Activated T-cell treated with anti-CD3 and anti-CD28 coated beads, Interleukin-2, amount 50 U/mL, for 24 hours (primary cell): ENCODE data around the gene FSTL3.
"Not testable (repeated sequence)": the region's sequence is repeated elsewhere in the genome, so short reads cannot be mapped to it uniquely, and the experiment has no call there.

ENCODE experiments used
- DNase-seq: peaks from one replicate; pipeline ENCODE4 v3.0.0-alpha.2; 2020
- H3K27ac Mint-ChIP-seq: 2 replicates; pipeline ENCODE4 v1.8.0; 2020; ENCODE audit warnings: mild to moderate bottlenecking, mixed read lengths
- H3K27me3 Mint-ChIP-seq: 2 replicates; pipeline ENCODE4 v1.8.0; 2020; ENCODE audit warnings: mixed read lengths
- H3K36me3 Mint-ChIP-seq: 2 replicates; pipeline ENCODE4 v1.8.0; 2020; ENCODE audit warnings: low read depth, mixed read lengths
- H3K4me1 Mint-ChIP-seq: 2 replicates; pipeline ENCODE4 v1.8.0; 2020; ENCODE audit warnings: low read depth, mixed read lengths
- H3K4me3 Mint-ChIP-seq: 2 replicates; pipeline ENCODE4 v1.8.0; 2020; ENCODE audit warnings: mild to moderate bottlenecking, moderate library complexity, mixed read lengths
- H3K9me3 Mint-ChIP-seq: 2 replicates; pipeline ENCODE4 v1.8.0; 2020; ENCODE audit warnings: mixed read lengths

FSTL3 gene

DNA sequence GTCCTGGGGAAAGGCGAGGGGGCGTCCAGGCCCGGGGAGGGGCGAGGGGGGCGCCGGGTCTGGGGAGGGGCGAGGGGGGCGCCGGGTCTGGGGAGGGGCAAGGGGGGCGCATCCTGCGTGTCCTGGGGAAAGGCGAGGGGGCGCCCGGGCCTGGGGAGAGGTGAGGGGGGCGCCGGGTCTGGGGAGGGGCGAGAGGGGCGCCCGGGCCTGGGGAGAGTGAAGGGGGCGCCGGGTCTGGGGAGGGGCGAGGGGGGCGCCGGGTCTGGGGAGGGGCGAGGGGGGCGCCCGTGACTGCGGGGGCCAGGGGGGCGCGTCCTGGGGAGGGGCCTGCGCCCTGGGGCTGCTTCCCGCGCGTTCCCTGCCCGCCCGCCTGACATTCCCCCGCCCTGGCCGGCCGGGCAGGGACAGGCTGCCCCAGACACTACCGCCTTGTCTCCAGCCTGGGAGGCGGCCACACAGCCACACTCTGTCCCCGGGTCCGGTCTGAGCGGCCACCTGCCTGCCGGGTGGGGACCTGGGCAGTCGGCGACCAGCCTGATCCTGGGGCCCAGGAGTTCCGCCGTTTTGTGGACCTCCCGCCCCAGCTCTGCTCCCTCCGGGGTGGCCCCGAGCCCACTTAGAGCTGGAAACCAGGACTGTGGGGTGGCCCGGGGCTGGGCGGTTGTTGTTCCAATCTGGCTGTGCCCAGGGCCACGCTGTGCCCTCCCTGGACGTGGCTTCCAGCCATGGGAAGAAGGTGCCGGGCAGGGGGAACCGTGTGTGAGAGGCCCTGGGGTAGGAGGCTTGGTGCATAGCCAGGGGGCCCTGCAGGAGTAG is 44.4 kb downstream of the FSTL3 start:
- H3K36me3 Mint-ChIP-seq: no peaks in the 10 kb centered on the region
- H3K27ac Mint-ChIP-seq: no peak overlapping the region
- H3K4me3 Mint-ChIP-seq: no peak overlapping the region
- H3K4me1 Mint-ChIP-seq: no peaks in the 10 kb centered on the region
- H3K27me3 Mint-ChIP-seq: peaks cover 44% of the 10 kb centered on the region
- no peak for DNase-seq
- peaks cover 4% of the 10 kb centered on the region for H3K9me3 Mint-ChIP-seq

DNA sequence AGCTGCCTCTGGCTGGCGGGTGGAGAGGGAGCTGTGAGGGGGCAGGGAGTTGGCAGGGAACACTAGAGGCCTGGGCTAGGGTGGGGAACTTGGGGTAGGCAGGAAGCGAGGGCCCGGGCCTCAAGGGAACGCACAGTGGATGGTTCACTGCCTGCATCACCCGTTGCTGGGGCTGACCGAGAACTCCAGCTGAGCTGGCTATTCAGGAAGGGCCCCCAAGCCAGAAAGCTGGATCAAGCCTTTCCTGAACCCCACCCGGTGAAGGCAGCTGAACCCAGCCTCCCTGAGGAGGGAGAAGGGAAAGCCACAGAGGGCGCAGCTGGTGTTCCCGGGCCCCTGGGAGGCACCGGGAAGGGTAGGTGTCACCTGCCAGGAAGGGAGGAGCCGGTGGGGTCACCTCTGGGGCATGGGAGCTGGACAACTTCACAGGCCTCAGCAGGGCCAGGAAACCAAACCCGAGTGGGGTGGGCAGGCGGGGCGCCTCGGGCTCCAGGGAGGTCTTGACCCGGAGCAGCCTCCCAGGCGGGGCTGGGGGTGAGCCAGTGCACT is 46.4 kb downstream of the FSTL3 start:
- Mint-ChIP-seq H3K27ac (no peak overlapping the region), H3K36me3 (no peaks in the 10 kb centered on the region), H3K4me1 (no peaks in the 10 kb centered on the region), H3K4me3 (no peak overlapping the region), H3K27me3 (peaks cover 37% of the 10 kb centered on the region), H3K9me3 (no peaks in the 10 kb centered on the region)
- no peak for DNase-seq

DNA sequence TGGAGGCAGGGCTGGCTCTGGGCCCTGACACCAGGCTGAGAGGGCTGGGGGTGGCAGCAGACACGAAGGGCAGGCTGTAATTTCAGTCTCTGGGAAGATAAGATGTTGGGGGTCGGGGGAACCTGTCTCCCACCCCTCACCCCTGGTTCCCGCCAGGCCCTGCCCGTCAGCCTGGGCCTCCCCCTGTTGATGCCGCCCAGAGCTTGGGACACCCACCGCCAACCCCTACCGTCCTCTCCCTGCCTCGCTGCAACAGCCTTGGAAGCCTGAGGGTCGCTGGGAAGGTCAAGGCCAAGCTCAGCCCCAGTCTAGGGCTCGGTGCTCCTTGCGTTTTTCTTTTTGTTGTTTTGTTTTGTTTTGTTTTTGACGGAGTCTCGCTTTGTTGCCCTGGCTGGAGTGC is 47.1 kb downstream of the FSTL3 start:
- Mint-ChIP-seq H3K4me1 (no peaks in the 10 kb centered on the region), H3K36me3 (no peaks in the 10 kb centered on the region), H3K4me3 (no peak overlapping the region), H3K9me3 (no peaks in the 10 kb centered on the region), H3K27ac (no peak overlapping the region), H3K27me3 (peaks cover 31% of the 10 kb centered on the region)
- no peak for DNase-seq

DNA sequence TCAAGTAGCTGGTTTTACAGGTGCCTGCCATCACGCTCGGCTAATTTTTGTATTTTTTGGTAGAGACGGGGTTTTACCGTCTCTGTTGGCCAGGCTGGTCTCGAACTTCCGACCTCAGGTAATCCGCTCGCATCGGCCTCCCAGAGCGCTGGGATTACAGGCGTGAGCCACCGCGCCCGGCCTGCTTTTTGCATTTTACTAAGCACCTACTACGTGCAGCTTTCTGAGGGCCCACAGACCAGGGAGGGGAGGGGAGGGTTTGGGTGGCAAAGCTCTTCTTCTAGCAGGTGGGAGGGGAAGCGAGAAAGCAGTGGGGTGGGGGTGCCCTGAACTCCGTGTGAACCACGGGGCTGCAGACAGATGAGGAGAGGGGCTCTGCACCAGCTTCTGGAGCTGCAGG is 47.5 kb downstream of the FSTL3 start:
- no peaks in the 10 kb centered on the region for H3K4me1 Mint-ChIP-seq
- DNase-seq: no peak
- peaks cover 26% of the 10 kb centered on the region for H3K27me3 Mint-ChIP-seq
- H3K27ac Mint-ChIP-seq: no peak overlapping the region
- H3K4me3 Mint-ChIP-seq: no peak overlapping the region
- H3K9me3 Mint-ChIP-seq: no peaks in the 10 kb centered on the region
- H3K36me3 Mint-ChIP-seq: no peaks in the 10 kb centered on the region

DNA sequence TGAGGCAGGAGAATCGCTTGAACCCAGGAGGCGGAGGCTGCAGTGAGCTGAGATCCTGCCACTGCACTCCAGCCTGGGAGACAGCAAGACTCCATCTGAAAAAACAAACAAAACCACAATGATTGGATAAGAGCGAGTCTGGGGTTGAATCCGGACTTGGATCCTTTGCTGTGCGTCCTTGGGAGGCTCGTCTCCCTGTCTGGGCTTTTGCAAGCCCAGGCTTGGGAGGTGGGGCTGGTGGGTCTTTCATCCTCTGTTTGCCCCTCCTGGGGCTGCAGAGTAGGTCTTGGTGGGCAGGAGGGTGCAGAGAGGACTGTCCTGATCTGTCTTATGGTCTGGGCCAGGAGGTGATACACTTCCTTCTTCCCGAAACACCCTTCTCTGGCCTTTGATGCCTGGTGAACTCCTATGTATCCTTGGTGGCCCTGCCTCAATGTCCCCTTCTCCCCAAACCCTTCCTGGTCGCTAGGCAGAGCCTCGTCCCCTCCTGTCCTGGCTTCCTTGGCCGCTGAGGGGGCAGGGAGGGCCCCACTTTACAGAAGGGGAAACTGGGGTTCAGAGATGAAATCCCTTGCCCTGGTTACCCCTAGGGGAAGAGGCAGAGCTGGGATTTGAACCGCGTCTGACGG is 49.4 kb downstream of the FSTL3 start:
- H3K36me3 Mint-ChIP-seq: no peaks in the 10 kb centered on the region

DNA sequence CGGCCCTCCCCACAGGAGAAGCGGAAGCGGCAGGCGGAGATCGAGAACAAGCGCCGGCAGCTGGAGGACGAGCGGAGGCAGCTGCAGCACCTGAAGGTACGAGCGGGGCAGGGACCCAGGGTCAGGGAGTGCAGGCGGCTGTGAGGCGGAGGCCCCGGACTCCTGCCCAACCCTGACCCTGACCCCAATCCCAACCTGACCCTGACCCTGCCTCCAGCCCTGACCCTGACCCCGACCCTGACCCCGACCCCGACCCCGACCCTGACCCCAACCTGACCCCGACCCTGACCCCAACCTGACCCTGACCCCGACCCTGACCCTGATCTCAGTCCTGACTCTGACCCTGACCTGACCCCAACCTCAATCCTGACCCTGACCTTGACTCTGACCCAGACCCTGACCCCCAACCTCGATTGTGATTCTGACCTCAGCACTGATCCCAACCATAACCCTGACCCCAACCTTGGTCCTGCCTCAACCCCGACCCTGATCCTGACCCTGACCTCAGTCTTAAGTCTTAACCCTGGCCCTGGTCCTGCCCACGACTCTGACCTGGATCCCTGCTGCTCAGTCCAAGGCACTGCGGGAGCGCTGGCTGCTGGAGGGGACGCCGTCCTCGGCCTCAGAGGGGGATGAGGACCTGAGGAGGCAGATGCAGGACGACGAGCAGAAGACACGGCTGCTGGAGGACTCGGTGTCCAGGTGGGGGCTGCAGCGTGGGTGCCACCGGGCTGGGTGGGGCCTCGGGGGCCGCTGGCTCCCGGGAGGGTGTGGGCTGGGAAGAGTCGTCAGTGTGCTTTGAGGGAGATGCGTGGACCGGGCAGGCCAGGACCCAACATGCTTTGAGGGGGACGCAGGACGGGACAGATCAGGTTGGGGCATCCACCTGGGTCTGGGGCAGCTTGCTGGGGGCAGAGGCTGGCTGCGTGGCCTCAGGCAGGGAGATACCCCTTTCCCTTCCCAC is 51.1 kb downstream of the FSTL3 start:
- Mint-ChIP-seq H3K27me3 (peaks cover 18% of the 10 kb centered on the region), H3K36me3 (no peaks in the 10 kb centered on the region), H3K4me3 (no peak overlapping the region), H3K9me3 (no peaks in the 10 kb centered on the region), H3K4me1 (no peaks in the 10 kb centered on the region), H3K27ac (no peak overlapping the region)
- DNase-seq: no peak

More for the DNA sequence above, 49.4 kb downstream of the FSTL3 start:
- no peaks in the 10 kb centered on the region for H3K9me3 Mint-ChIP-seq
- no peak overlapping the region for H3K27ac Mint-ChIP-seq
- no peaks in the 10 kb centered on the region for H3K4me1 Mint-ChIP-seq
- peaks cover 22% of the 10 kb centered on the region for H3K27me3 Mint-ChIP-seq
- no peak overlapping the region for H3K4me3 Mint-ChIP-seq
- no peak for DNase-seq

DNA sequence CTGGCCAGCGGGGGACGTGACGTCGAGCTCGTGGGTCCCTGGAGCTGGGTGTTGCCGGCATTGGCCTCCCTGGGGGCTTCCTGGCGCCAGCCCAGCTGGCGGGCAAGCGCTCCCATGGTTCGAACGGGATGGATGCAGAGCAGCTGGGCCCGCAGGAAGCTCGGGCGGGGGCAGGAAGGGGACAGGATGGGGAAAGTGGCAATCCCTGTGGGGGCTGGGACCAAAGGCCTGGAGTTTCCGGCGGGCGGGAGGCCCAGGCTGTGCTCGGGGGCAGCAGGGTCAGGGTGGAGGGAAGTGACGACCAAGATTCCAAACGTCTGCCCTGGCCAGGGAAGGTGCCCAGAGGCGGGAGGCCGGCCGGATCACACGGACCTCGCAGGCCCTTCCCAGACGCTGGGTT is 51.8 kb downstream of the FSTL3 start:
- Mint-ChIP-seq H3K4me3 (no peak overlapping the region), H3K27ac (no peak overlapping the region), H3K36me3 (no peaks in the 10 kb centered on the region), H3K9me3 (no peaks in the 10 kb centered on the region), H3K4me1 (no peaks in the 10 kb centered on the region), H3K27me3 (peaks cover 14% of the 10 kb centered on the region)
- DNase-seq: no peak

DNA sequence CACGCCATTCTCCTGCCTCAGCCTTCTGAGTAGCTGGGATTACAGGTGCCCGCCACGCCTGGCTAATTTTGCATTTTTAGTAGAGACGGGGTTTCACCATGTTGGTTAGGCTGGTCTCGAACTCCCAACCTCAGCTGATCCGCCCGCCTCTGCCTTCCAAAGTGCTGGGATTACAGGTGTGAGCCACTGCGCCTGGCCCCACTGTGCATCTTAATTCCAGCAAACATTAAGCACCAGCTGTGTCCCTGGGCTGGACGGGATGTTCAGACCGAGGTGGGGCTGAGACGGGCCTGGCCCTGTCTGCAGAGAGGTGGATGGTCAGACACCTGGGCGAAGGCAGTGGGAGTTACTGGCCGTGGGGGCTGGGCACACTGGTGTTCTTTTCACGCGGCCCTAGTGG is 53.4 kb downstream of the FSTL3 start:
- not testable (repeated sequence) for H3K27me3 Mint-ChIP-seq, H3K27ac Mint-ChIP-seq, H3K4me3 Mint-ChIP-seq, DNase-seq, H3K4me1 Mint-ChIP-seq, H3K36me3 Mint-ChIP-seq, H3K9me3 Mint-ChIP-seq

DNA sequence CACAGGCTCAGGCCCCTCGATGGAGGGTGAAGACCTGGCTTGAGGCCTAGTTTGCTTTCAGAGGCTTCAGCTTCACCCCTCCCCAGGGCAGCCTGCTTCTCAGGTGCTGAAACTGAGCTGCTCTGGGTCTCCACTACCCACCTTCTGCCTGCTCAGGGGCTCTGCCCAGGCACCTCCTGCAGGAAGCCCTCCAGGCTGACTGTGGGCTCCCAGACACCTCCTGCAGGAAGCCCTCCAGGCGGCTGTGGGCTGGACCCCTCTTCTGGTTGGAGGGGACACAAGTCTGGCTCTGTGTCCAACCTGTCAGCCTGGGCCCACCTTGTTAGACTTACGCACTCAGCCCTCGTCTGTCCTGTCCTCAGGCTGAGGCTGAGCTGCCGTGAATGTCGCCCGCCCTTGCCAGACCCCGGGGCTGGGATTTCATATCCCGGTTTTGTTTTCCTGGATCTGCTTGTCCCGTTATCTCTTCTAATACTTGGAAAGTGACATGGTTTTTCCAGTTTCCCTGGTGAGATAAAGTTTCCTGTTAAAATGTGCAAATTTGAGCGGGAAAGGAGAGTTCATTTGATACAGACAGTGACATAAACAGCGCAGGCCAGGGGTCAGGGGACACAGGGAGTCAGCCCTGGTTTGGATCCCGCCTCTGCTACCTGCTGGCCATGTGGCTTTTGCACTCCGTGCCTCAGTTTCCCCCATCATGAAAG is 53.9 kb downstream of the FSTL3 start:
- H3K36me3 Mint-ChIP-seq: no peaks in the 10 kb centered on the region
- peaks cover 4% of the 10 kb centered on the region for H3K4me1 Mint-ChIP-seq
- no peak overlapping the region for H3K27ac Mint-ChIP-seq
- H3K9me3 Mint-ChIP-seq: no peaks in the 10 kb centered on the region
- peaks cover 6% of the 10 kb centered on the region for H3K27me3 Mint-ChIP-seq
- H3K4me3 Mint-ChIP-seq: no peak overlapping the region
- no peak for DNase-seq

DNA sequence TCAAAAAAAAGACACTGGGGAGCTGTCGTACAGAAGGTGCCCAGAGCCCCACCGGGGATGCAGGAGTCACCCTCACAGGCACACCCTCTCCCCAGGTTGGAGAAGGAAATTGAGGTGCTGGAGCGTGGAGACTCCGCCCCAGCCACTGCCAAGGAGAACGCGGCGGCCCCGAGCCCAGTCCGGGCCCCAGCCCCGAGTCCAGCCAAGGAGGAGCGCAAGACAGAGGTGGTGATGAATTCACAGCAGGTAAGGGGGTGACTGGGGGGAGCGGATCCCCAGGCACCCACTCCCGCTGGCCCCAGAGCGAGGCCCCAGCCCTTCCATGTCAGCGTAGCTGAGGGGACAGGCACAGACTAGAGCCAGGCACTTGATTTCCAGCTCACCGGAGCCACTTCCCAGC is 54.8 kb downstream of the FSTL3 start:
- H3K4me3 Mint-ChIP-seq: no peak overlapping the region
- DNase-seq: no peak
- H3K27ac Mint-ChIP-seq: no peak overlapping the region
- H3K27me3 Mint-ChIP-seq: no peaks in the 10 kb centered on the region
- H3K9me3 Mint-ChIP-seq: no peaks in the 10 kb centered on the region
- H3K36me3 Mint-ChIP-seq: no peaks in the 10 kb centered on the region
- H3K4me1 Mint-ChIP-seq: peaks cover 4% of the 10 kb centered on the region

DNA sequence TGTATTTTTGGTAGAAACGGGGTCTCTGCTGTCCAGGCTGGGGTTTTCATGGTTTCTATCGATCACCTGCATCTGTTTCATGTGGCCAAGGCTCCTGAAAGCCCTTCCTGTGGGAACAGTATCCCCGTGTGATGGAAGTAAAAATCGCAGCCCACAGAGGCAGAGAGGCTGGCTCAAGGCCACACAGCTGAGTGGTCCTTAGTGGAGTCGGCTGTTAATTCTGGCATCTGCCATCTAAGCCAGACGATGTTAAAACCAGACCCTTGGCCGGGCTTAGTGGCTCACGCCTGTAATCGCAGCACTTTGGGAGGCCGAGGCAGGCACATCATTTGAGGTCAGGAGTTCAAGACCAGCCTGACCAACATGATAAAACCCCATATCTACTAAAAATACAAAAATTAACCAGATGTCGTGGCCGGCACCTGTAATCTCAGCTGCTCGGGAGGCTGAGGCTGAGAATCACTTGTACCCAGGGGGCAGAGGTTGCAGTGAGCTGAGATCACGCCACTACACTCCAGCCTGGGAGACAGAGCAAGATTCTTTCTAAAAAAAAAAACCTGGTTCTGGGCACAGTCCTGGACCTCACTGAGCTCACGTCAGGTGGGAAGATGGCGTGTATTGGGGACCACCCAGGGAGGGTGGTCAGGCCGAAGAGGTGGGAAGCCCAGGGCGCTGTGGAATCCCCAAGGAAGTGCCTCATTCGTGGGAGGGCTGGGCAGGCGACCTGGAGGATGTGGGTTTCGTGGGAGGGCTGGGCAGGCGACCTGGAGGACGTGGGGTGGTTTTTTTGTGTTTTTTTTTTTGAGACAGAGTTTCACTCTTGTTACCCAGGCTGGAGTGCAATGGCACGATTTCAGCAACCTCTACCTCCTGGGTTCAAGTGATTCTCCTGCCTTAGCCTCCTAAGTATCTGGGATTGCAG is 56.2 kb downstream of the FSTL3 start:
- Mint-ChIP-seq H3K27me3 (peaks cover 3% of the 10 kb centered on the region), H3K36me3 (no peaks in the 10 kb centered on the region), H3K27ac (no peak overlapping the region), H3K4me3 (no peak overlapping the region), H3K9me3 (no peaks in the 10 kb centered on the region), H3K4me1 (peaks cover 4% of the 10 kb centered on the region)
- DNase-seq: no peak
